Right renal cortex interstitium (tissue), 3 donors: ENCODE data around the gene TUBGCP5. TPM values are rescaled to one million over a fixed set of nuclear protein-coding genes. Genes with fewer than 3 reads are reported as not detected.

Experiments used
- DNase-seq, 3 donors: peaks; one replicate each; pipeline ENCODE4 v3.0.0-alpha.2; 2013; ENCODE audit warnings: low read depth in 3 of 3, low spot score in 2 of 3
- polyA plus RNA-seq, 3 donors: library from polyadenylated mRNA; unstranded; fragments of 120-200 nt; gene quantifications; one replicate each; pipeline ENCODE4 v1.2.1, GENCODE V29; 2013; ENCODE audit not compliant: insufficient read length in 3 of 3

TUBGCP5 gene
- polyA plus RNA-seq, 3 donors: 21.6 to 27.3 (median 22.3) TPM

GRCh38 chr15:22954798-22955543 is 84.4 kb downstream of the TUBGCP5 start:
- DNase-seq: no peak

GRCh38 chr15:22954326-22954725 is 85.0 kb downstream of the TUBGCP5 start:
- DNase-seq: no peak

GRCh38 chr15:22952796-22953579 is 86.4 kb downstream of the TUBGCP5 start:
- DNase-seq: no peak

GRCh38 chr15:22951381-22952280 is 87.7 kb downstream of the TUBGCP5 start:
- no peak for DNase-seq

GRCh38 chr15:22951031-22951380 is 88.4 kb downstream of the TUBGCP5 start:
- DNase-seq: no peak

GRCh38 chr15:22950256-22950990 is 88.9 kb downstream of the TUBGCP5 start:
- DNase-seq: no peak

Other genes starting within 250 kb of the TUBGCP5 start
- gene NIPA2, start 200.9 kb downstream of the TUBGCP5 start, polyA plus RNA-seq: 10 to 100 TPM; 59.5 to 63.5 (median 61.5) TPM
- gene CYFIP1, start 59.2 kb downstream of the TUBGCP5 start, polyA plus RNA-seq: 10 to 100 TPM; 86.0 to 94.7 (median 92.1) TPM
- gene GOLGA6L1, start 97.3 kb upstream of the TUBGCP5 start, polyA plus RNA-seq: not detected